Epithelial cell of proximal tubule (primary cell): Measurements from ENCODE around the gene SLC25A5. TPM values are rescaled to one million over a fixed set of nuclear protein-coding genes. Genes with fewer than 3 reads are reported as not detected.
A peak's percentile ranks its signal among the peaks of the same experiment; 100 is the strongest.
"Not testable (repeated sequence)": the region's sequence is repeated elsewhere in the genome, so short reads cannot be mapped to it uniquely, and the experiment has no call there.

ENCODE experiments used
- DNase-seq: peaks from one replicate; pipeline ENCODE4 v3.0.0-alpha.2; 2011; ENCODE audit warnings: low read depth
- H3K4me3 ChIP-seq: 2 replicates; pipeline ENCODE4 v1.5.1; 2011; ENCODE audit warnings: low read depth, mild to moderate bottlenecking, low read length
- total RNA-seq: library from RNA; depleted of rRNA; stranded (reverse); fragments of >200 nt; gene quantifications from 2 replicates; pipeline ENCODE4 v1.2.3, GENCODE V29; 2015
- TF ChIP-seq, protein P1 (sequence below): conservative IDR thresholded peaks from 2 replicates; pipeline ENCODE4 v1.5.1; 2012; ENCODE audit warnings: low read depth, mild to moderate bottlenecking, low read length

Gene SLC25A5
- total RNA-seq, 1 donor from 2014 or later: 298 TPM

DNA sequence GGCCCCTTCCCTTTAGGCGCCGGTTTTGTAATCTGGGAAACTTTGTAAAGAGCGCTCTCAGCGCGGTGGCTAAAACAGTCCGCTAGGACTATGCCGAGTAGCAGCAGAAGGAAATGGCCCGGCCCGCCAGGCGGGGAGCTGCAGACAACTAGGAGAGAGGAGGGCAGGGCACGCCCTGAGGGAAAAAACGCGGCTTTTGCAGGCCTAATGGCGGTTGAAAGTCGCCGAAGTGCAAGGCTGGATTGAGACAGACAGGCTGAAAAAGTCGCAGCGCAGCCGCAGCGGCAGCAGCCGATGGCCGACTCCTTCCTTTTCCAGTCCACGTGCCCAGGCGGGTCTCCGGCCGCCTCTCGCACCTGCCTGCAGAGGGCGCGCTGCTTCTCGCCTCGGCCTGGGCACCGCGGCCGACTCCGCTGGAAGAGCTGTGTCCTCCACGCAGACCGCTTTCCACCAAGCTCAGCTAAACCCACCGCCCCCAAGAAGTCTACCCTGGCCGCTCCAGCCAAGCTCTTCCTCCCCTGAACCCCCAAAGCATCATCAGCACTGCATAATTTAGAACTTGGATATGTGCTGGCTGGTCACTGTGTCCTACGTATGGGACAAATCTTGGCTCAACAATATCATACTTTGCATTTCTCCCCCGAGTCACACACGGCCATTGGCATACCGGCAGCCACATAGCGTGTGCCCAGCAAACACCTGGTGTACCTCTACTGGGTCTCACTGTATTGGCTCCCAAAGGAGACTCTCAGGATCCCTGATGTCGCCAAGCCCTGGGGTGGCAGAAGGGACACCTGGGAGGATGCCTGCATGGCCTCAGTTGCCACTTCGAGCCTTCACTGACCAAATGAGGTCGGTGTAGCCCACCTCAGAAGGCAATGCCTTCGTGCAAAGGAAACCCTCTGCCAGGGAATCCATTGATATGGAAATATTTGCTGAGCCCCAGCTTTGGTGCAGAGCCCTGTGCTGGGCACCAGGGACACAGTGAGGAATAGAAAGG, 14.5 kb downstream of the SLC25A5 start:
- no peak for DNase-seq
- TF ChIP-seq, protein P1, sequence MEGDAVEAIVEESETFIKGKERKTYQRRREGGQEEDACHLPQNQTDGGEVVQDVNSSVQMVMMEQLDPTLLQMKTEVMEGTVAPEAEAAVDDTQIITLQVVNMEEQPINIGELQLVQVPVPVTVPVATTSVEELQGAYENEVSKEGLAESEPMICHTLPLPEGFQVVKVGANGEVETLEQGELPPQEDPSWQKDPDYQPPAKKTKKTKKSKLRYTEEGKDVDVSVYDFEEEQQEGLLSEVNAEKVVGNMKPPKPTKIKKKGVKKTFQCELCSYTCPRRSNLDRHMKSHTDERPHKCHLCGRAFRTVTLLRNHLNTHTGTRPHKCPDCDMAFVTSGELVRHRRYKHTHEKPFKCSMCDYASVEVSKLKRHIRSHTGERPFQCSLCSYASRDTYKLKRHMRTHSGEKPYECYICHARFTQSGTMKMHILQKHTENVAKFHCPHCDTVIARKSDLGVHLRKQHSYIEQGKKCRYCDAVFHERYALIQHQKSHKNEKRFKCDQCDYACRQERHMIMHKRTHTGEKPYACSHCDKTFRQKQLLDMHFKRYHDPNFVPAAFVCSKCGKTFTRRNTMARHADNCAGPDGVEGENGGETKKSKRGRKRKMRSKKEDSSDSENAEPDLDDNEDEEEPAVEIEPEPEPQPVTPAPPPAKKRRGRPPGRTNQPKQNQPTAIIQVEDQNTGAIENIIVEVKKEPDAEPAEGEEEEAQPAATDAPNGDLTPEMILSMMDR: peak; percentile 62
- peak overlapping the region; percentile 49 for H3K4me3 ChIP-seq

DNA sequence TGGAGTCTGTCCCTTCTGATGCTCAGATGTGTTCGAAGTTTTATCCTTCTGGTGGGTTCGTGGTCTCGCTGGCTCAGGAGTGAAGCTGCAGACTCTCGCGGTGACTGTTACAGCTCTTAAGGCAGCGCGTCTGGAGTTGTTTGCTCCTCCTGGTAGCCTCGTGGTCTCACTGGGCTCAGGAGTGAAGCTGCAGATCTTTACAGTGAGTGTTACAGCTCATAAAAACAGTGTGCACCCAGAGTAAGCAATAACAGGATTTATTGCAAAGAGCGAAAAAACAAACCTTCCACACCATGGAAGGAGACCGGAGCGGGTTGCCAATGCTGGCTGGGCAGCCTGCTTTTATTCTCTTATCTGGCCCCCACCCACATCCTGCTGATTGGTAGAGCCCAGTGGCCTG, 18.5 kb downstream of the SLC25A5 start:
- DNase-seq: no peak
- TF ChIP-seq, protein P1: no peak
- H3K4me3 ChIP-seq: no peak overlapping the region

DNA sequence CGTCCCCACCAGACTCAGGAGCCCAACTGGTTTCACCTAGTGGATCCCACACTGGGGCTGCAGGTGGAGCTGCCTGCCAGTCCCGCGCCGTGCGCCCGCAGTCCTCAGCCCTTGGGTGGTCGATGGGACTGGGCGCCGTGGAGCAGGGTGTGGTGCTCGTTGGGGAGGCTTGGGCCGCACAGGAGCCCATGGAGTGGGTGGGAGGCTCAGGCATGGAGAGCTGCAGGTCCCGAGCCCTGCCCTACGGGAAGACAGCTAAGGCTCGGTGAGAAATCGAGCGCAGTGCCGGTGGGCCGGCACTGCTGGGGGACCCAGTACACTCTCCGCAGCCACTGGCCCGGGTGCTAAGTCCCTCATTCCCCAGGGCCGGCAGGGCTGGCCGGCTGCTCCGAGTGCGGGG, 19.5 kb downstream of the SLC25A5 start:
- not testable (repeated sequence) for H3K4me3 ChIP-seq, DNase-seq

DNA sequence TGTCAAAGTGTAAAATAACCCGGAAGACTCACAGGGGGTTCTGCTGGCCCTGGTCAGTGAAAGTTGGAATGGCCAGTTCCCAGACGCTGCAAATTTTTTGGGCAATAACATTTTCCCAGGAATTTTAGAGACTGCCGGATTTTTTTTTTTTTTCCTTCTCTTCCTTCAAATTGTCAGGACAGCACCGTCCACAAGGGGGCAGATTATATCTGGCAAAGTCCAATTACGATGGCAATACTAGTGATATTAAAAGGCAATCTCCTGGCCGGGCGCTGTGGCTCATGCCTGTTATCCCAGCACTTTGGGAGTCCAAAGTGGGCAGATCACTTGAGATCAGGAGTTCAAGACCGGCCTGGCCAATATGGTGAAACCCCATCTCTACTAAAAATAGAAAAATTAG, 20.5 kb downstream of the SLC25A5 start:
- no peak for DNase-seq
- TF ChIP-seq, protein P1: peak; percentile 57
- no peak overlapping the region for H3K4me3 ChIP-seq

DNA sequence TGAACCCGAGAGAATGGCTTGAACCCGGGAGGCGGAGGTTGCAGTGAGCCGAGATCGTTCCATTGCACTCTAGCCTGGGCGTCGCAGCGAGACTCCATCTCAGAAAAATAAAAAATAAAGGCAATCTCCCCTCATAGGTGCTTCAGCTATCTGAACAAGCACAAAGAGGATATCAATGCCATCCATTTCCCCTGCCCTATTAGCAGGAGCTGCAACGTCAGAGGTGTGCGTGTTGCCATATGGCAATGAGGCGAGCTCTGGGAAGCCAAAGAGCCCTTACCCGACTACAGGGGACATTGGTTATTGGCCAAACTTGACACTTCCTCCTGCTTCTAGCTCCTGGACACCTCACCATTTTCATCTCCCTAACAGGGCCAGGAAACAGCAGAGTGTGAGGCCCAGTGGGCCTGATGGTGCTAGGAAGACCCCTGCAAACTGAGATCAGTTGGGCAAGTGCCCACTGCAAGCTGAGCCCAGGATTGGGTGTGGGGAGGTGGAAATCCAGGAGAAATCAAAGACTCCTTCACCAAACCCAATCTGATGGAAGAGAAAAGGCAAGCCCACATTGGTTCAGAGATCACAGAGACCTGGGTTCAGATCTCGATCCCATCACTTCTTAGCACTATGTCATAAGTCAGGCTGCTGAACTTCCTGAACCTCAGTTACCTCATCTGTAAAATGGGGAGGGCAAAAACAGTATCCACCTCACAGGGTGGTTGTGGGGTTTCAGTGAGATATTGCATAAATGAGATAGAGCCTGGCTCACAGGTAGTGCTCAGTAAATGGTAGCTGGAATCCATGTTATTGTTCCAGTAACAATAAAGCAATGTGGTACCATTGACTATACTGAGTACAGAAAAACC, 21.2 kb downstream of the SLC25A5 start:
- H3K4me3 ChIP-seq: no peak overlapping the region
- TF ChIP-seq, protein P1: no peak
- DNase-seq: no peak

DNA sequence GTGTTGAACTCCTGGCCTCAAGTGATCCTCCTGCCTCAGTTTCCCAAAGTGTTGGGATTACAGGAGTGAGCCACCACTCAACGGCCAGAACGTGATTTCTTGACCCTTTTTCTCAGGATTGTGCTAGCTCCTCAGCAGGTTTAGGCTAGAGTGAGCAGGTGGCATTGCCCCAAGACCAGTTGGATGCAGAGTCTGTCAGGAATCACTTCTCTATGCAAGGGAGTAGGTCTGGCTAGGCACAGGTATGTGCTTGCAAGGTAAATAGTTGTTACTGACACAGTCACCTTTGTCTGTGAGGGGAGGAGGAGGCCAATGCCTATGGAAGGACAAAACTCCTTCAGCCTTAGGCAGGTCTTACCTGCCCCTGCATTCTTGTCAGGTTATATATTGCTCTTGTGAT, 24.2 kb downstream of the SLC25A5 start:
- no peak for DNase-seq
- TF ChIP-seq, protein P1: no peak
- no peak overlapping the region for H3K4me3 ChIP-seq

DNA sequence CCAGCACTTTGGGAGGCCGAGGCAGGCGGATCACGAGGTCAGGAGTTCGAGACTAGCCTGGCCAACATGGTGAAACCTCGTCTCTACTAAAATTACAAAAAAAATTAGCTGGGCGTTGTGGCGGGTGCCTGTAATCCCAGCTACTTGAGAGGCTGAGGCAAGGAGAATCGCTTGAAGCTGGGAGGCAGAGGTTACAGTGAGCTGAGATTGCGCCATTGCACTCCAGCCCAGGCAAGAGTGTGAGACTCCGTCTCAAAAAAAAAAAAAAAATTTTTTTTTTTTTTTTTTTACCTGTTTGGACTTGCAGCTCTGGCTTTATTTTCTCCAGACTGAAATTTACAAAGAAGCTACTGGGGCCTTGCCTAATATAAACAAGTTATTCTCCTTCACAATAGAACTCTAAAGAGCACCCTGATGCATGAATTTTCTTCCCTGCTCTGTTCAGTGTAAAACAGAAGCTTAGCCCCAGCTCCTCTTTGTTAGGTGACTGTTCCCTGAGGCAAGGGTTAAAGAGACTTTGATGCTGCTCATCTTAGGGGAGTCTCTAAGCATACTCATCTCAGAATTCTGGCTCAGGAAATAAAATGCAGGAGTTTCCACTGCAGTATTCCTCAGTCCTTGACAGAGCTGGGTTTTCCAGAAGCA, 25.7 kb downstream of the SLC25A5 start:
- not testable (repeated sequence) for H3K4me3 ChIP-seq, DNase-seq
